Measurements from ENCODE around the gene COG7. TPM values are rescaled to one million over a fixed set of nuclear protein-coding genes. Genes with fewer than 3 reads are reported as not detected.
A peak's percentile ranks its signal among the peaks of the same experiment; 100 is the strongest.

Gene COG7
- total RNA-seq = 10 to 100 TPM; 31.4 to 40.0 TPM

DNA sequence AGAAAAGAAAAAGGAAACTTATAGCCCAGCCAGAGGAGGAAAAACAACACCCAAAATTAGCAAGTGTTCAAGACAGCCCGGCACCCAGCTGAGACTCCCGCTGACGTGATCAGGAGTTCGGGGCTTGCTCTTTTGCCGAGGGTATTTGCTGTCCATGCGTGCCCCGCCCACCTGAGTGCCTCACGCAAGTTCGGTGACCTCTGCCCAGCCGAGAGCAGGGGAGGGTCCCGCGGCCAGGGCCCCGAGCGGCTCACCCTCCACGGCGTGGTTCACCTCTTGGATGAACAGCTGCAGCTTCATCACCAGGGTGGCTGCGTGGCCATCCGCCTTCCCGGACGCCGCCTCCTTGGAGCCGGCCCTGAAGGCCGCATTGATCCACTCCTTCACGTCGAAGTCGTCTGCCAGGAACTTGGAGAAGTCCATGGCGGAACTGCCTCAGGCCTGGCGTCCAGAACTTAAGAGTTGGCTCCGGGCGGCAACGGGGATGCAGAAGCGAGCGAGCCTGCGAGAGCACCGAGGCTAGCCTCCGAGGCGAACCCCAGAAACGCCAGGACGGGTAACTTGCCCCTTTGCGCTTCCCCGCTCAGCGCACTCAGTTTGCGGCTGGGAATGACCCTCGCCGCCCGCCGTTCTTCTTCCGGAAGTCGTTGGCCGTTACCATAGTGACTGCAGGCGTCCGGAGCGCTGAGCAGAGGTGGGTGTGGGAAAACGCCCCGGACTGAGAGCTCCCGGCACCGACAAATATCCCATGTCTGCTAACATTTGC lies at the start of gene COG7:
Gene COG7 (minus strand): TSS at position 618 of the 766 bp plus-strand sequence. CDS start 195 bp downstream, at position 423.
- Histone ChIP-seq H3K27me3 (no peaks in the 10 kb centered on the region), H3K36me3 (no peaks in the 10 kb centered on the region), H3K9me3 (no peaks in the 10 kb centered on the region), H3K27ac (peak within 1 kb of the TSS; percentile 86), H3K9ac (ENCODE audit: low read depth in 2 of 2, low read length in 2 of 2) (peak within 1 kb of the TSS; percentile 93 to 95), H3K4me1 (peaks cover 10% of the 10 kb centered on the region), H3K4me3 (peak within 1 kb of the TSS; percentile 82)
- intact Hi-C loops (cut with DNase I) = no loop called here
- DNase-seq = peak; percentile 92
- TF ChIP-seq CTCF (IDR thresholded peaks at IDR 0.05) = no peak

GRCh38 chr16:23502466-23502865 lies 49.5 kb upstream of the COG7 start:
- Histone ChIP-seq H3K27ac (no peak overlapping the region), H3K27me3 (no peaks in the 10 kb centered on the region), H3K4me3 (no peak overlapping the region), H3K4me1 (peaks cover 10% of the 10 kb centered on the region), H3K9ac (ENCODE audit: low read depth in 2 of 2, low read length in 2 of 2) (no peak overlapping the region), H3K36me3 (no peaks in the 10 kb centered on the region), H3K9me3 (no peaks in the 10 kb centered on the region)
- DNase-seq = no peak
- TF ChIP-seq CTCF (IDR thresholded peaks at IDR 0.05) = no peak
- intact Hi-C loops (cut with DNase I) = no loop called here

- H3K4me1 ChIP-seq = peaks cover 10% of the 10 kb centered on the region
- H3K4me3 ChIP-seq = no peak overlapping the region
- H3K36me3 ChIP-seq = no peaks in the 10 kb centered on the region
- no peak overlapping the region for H3K27ac ChIP-seq
- DNase-seq = no peak
- H3K9ac ChIP-seq (ENCODE audit: low read depth in 2 of 2, low read length in 2 of 2) = no peak overlapping the region
- no peaks in the 10 kb centered on the region for H3K9me3 ChIP-seq
- TF ChIP-seq CTCF (IDR thresholded peaks at IDR 0.05) = no peak
- no peaks in the 10 kb centered on the region for H3K27me3 ChIP-seq
- intact Hi-C loops (cut with DNase I) = no loop called here
Observed at GRCh38 chr16:23501291-23501690, 48.3 kb upstream of the COG7 start.

GRCh38 chr16:23500862-23501225 lies 47.9 kb upstream of the COG7 start:
- Histone ChIP-seq H3K9ac (ENCODE audit: low read depth in 2 of 2, low read length in 2 of 2) (no peak overlapping the region), H3K36me3 (no peaks in the 10 kb centered on the region), H3K27ac (no peak overlapping the region), H3K4me1 (peaks cover 10% of the 10 kb centered on the region), H3K27me3 (no peaks in the 10 kb centered on the region), H3K4me3 (no peak overlapping the region), H3K9me3 (no peaks in the 10 kb centered on the region)
- DNase-seq = no peak
- TF ChIP-seq CTCF (IDR thresholded peaks at IDR 0.05) = no peak
- intact Hi-C loops (cut with DNase I) = no loop called here

DNA sequence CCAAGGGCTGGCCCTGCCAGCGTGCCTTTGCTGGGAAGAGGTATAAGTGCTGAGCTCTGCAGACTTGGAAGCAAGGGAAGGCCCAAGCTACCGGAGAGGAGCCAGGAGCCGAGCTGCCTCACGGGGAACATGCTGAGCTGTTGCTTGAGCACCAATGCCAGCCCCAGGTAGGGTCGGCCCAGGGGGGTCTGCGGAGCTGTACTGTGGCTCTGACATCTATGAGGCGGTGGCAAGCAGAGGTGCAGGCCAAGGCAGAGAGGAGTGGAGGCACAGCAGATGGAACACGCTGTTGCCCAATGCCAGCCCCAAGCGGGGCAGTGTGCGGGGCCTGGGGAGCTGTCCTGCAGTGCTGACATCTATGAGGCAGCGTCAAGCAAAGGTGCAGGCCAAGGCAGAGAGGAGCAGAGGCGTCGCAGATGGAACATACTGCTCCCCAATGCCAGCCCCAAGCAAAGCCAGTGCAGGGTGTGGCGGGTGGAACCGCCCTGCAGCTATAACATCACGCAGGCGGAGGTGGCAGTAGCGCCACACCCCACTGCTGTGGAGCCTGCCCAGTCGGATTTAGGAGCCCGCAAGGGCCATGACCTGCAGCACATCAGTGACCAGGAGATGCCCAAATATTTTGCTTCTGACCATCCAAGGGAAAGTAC lies 47.3 kb upstream of the COG7 start:
- Histone ChIP-seq H3K27me3 (no peaks in the 10 kb centered on the region), H3K4me1 (peaks cover 10% of the 10 kb centered on the region), H3K36me3 (no peaks in the 10 kb centered on the region), H3K4me3 (no peak overlapping the region), H3K9me3 (no peaks in the 10 kb centered on the region), H3K27ac (no peak overlapping the region), H3K9ac (ENCODE audit: low read depth in 2 of 2, low read length in 2 of 2) (no peak overlapping the region)
- peak; percentile 72 for DNase-seq
- intact Hi-C loops (cut with DNase I) = no loop called here
- TF ChIP-seq CTCF (IDR thresholded peaks at IDR 0.05) = no peak
